AG08395 (cell line): ENCODE results near the gene ACAD10.
A peak's percentile ranks its signal among the peaks of the same experiment; 100 is the strongest.
"Not testable (repeated sequence)": the region's sequence is repeated elsewhere in the genome, so short reads cannot be mapped to it uniquely, and the experiment has no call there.

Experiments used
- DNase-seq: peaks from one replicate; pipeline ENCODE4 v3.0.0; 2012; ENCODE audit warnings: mixed read lengths, low spot score

ACAD10 gene

DNA sequence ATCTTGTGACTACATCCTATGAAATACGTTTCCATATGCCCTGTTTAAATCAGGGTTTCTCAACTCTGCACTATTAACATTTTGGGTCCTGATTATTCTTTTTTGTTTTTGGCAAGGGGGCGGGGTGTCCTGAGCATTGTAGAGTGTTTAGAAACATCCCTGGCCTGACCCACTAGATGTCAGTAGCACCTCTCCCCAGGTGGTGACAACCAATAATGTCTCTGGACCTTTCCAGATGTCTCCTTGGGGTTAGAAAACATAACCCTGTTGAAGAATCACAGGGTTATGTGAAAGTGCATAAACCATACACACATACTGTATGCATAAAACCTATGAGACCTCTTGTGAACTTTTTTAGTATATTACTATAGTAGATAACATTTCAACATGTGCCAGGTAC is 1.4 kb downstream of the ACAD10 start:
- DNase-seq: no peak

DNA sequence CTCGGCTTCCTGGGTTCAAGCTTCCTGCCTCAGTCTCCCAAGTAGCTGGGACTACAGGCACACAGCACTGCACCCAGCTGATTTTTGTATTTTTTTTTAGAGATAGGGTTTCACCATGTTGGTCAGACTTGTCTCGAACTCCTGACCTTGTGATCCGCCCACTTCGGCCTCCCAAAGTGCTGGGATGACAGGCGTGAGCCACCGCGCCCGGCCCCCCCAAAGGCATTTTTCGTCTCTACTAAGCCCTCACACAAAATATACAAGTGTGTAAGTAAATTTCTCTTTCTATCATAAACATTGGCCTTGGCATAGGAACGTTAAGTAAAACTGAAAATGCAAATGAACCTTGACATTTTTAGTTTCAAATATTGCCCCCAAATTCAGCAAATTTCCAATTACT is 2.1 kb downstream of the ACAD10 start:
- no peak for DNase-seq

DNA sequence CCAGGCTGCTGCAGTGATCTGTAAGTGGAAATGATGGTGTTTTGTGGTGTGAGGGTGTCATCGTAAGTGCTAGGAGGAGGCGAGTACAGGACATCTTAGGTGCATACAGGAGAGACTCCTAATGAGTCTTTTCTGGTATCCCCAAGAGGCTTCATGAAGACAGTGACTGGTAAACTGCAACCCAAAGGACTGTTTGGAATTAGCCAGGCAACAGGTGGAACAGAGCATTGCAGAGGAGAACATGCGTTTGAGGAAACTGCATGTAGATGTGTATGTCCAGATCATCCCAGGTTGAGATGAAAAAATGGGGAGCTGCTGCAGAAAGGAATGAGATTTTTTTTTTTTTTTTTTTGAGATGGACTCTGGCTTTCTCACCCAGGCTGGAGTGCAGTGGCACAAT is 5.4 kb downstream of the ACAD10 start:
- no peak for DNase-seq

DNA sequence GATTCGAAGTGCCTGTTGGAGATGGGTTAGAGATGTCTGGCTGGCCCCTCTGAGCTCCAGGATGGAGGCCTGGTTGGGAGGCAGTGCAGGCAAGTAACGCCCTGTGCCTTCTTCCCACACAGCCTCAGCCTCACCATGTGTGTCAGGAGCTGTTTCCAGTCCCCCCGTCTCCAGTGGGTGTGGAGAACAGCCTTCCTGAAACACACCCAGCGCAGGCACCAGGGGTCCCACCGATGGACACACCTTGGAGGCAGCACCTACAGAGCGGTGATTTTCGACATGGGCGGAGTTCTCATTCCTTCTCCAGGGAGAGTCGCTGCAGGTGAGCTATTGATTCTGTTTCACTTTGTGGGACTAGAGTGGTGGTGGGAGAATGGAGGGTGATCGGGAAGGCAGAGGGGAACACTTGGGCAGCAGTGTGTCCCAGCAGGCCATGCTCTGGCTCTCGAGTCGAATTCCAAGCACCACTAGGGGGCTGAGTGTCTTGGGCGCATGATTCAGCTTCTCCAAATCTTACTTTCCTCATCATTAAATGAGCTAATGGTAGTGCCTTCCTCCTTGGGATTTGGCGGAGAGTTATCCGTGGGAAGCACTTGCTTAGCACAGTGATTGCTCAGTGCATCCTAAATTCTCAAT is 6.8 kb downstream of the ACAD10 start:
- DNase-seq: peak; percentile 14

DNA sequence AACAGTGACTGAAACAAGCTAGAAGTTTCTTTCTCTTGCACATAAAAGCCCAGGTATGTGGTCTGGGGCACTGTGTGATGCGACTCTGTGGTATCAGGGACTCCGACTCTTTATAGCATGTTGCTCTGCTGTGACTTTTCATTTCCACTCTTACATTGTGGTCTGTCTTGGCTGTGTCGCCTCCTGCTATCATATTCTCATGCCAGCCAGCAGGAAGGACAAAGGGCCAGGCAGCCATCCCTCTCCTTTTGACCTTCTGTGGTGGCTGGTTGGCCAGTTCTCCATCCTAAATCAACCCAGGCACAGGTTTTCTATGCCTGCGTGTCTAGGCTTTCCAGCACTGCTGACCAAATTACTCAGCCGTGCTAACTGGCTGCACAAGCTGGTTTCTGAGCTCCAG is 8.0 kb downstream of the ACAD10 start:
- no peak for DNase-seq

DNA sequence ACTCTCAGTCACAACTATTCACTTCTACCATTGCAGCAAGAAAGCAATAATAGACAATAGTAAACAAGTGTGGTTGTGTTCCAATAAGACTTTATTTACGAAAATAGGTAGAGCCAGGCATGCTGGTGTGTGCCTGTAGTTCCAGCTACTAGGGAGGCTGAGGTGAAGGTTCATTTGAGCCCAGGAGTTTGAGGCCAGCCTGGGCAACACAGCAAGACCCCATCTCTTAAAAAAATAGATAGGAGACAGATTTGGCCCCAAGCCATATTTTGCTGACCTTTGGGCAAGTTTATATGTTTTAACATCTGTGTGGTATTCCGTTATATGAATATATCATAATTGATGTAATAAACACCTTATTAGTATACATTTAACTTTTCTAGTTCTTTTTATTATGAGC is 14.1 kb downstream of the ACAD10 start:
- no peak for DNase-seq

DNA sequence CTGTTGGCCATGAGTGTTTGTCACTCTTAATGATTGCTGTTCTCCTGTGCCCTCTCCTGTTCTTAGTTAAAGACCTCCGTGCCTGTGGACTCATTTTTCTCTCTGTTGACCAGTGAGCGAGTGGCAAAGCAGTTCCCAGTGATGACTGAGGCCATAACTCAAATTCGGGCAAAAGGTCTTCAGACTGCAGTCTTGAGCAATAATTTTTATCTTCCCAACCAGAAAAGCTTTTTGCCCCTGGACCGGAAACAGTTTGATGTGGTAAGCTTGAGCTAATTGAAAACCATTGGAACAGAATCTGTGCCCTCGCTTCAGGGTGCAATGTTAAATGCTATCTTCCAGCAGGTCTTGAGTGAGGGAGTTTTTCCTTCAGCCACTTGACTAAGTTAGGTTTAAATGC is 19.8 kb downstream of the ACAD10 start:
- no peak for DNase-seq

DNA sequence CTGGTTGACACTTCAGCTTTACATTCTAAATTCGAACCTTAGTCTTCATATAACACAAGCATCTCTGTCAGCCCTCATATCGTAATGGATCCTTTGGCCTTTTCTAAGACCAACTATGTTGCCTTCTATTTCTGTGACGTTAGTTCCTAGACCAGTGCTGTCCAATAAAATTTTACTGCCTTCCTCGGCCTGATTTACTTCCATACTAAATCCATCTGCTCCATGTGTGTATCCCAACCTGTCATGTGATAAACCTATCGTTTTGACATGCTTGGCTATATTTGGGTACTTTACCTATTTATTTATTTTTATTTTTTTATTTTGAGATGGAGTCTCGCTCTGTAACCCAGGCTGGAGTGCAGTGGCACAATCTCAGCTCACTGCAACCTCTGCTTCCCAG is 20.3 kb downstream of the ACAD10 start:
- no peak for DNase-seq

DNA sequence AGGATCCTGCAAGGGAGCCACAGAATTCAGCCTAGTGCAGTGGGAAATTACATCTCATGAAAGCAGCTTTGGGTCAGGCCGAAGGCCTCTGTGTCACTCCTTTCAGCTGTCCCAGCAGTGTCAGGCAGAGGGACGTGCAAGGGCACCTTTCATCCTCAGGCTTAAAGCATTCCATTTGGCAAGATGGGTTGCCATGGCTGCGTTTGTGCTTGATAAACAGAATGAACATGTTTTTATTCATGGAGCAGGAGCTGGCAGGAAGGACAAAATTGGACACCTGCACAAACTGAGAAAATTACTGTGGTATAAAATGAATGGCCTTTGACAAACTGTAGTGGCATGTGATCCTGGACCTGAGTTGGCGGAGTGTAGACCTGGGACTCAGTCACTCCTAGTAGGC is 29.4 kb downstream of the ACAD10 start:
- DNase-seq: no peak

DNA sequence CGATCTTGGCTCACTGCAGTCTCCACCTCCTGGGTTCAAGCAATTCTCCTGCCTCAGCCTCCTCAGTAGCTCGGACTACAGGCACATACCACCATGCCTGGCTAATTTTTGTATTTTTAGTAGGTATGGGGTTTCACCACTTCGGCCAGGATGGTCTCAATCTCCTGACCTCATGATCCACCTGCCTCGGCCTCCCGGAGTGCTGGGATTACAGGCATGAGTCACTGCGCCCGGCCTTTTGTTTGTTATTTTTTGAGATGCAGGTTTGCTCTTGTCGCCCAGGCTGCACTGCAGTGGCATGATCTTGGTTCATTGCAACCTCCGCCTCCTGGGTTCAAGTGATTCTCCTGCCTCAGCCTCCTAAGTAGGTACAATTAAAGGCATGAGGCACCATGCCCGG is 33.5 kb downstream of the ACAD10 start:
- not testable (repeated sequence) for DNase-seq

DNA sequence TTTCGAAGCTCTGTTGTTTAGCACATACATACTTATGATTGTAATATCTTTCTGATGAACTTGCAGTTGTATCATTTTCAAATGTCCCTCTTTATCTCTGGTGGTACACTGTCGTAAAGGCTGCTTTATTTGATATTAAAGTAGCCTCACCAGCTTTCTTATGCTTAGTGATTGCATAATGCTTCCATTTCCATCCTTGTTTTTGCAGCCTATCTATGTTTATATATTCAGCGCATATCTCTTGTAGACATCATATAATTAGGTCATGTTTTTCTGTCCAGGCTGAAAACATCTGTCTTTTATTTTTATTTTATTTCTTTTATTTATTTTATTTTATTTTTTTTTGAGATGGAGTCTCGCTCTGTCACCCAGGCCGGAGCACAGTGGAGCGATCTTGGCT is 34.6 kb downstream of the ACAD10 start:
- DNase-seq: no peak

DNA sequence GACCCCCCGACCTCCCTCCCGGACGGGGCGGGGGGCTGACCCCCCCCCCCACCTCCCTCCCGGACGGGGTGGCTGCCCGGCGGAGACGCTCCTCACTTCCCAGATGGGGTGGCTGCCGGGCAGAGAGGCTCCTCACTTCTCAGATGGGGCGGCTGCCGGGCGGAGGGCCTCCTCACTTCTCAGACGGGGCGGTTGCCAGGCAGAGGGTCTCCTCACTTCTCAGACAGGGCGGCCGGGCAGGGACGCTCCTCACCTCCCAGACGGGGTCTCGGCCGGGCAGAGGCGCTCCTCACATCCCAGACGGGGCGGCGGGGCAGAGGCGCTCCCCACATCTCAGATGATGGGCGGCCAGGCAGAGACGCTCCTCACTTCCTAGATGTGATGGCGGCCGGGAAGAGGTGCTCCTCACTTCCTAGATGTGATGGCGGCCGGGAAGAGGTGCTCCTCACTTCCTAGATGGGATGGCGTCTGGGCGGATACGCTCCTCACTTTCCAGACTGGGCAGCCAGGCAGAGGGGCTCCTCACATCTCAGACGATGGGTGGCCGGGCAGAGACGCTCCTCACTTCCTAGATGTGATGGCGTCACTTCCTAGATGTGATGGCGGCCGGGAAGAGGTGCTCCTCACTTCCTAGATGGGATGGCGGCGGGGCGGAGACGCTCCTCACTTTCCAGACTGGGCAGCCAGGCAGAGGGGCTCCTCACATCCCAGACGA is 38.0 kb downstream of the ACAD10 start:
- not testable (repeated sequence) for DNase-seq

DNA sequence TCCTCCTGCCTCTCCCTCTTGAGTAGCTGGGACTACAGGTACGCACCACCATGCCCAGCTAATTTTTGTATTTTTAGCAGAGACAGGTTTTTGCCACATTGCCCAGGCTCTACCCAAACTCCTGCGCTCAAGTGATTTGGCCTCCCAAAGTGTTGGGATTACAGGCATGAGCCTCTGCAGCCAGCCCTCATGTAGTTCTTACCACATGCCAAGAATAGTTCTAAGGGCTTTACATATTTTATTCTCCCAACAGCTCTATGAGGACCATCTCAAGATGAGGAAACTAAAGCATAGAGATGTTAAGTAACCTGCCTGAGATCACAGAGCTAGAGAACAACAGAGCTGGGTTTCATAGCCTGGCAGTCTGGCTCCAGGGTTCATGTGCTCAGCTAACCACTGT is 42.9 kb downstream of the ACAD10 start:
- no peak for DNase-seq

DNA sequence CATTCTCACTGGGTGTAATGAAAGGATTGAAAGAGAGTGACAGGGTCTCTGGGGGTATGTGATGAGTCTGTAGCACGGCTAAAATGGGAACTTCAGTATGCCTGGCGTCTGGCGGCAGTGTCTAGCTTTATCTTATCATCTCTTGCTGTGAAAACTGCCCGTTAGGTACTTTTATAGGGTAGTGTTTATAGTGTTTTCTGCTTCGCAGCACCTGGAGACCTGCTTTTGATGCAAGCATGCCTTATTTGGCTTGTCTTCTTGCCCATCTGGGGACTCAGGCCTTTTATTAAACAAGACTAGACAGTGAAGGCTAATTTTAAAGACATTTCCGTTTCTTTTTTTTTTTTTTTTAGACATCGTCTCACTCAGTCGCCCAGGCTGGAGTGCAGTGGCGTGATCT is 44.6 kb downstream of the ACAD10 start:
- no peak for DNase-seq

DNA sequence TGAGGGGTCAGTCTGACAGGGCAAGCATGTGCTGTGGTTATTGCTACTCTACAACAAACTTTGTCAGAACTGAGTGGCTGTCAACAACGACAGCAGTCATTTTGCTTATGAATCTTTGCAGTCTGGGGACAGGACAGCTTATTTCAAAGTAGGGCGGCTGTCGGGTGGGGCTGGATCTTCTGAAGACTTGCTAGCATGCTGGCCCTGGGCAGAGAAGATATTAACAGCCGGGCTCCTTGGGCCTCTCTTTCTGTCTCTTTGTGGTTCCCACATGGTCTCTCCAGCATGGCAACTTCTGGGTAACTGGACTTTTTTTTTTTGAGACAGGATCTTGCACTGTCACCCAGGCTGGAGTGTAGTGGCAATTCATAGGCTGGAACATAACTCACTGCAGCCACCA is 46.9 kb downstream of the ACAD10 start:
- DNase-seq: no peak

DNA sequence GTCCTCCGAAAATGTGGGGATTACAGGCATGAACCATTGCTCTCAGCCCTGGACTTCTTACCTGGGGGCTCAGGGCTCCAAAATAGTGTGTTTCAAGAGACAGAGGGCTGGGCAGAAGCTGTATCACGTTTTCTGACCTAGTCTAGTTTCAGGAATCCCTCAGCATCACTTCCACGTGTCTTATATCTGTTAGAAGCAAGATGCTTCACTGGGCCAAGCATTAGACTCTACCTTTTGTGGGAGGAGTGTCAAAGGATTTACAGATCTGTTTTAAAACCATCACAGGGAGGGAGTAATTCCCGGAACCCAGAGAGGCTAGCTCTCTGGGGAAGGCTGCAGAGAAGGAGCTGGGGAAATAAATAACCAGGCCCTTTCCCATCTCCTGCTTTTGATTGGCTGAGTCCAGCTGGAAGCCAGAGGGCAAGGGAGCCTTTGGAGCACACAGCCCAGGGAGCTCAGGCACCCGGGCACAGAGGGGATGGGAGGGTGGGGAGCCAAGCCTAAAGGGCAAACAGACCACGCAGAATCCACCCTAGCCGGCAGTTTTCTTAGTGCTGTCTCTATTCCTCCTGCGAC is 47.6 kb downstream of the ACAD10 start:
- no peak for DNase-seq

DNA sequence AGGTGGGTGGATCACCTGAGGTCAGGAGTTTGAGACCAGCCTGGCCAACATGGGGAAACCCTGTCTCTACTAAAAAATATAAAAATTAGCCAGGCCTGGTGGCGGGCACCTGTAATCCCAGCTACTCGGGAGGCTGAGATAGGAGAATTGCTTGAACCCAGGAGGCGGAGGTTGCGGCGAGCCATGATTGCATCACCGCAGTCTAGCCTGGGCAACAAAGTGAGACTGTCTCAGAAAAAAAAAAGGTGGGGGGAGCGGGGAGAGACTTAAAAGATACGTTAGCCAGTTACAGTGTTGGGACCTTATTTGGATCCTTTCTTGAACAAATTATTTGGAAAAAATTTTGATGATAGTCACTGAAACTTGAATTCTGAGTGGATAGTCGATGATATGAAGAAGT is 53.7 kb downstream of the ACAD10 start:
- not testable (repeated sequence) for DNase-seq

DNA sequence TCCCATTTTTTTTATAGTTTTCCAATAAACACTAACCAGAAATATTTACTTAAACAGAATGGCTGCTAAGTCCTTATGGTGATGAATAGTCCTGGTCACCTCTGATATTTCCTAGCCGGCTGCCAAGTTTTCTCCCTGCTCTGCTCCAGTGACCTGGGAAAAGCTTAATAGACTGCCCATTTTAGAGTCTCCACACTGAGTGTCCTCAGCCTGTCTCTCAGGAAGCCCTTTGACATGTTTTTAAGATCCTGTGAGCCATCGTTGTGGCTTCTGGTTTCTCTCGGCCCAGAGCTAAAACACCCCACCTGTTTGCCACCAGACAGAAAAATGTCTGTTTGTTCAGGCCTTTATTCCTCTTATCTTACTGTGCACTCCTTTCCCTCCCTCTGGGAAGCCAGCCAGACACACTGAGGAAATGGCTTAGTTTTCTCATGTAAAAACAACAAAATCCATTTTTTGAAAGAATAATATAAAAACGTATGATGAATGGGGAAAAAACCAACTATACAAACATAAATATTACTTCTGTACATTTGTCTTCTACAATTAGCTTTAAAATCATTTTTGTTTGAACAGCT is 55.5 kb downstream of the ACAD10 start:
- DNase-seq: no peak

DNA sequence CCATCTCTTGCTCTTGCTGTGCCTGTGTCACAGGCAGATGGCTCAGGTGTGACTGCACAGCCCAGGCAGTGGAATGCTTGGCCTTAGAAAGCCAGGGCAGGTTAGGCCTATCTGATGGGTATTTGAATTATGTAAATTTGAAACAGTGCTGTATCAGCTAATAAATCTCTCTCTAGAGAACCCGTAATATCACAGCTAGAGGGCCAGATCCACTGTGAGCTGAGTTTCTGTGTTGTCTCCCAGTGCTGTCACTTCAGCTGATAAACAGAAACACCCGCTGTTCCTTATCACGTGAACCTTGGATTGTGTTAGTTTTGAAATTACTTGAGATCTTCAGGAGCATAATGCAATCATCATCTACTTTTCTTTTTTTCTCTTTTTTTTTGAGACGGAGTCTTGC is 59.4 kb downstream of the ACAD10 start:
- DNase-seq: no peak

DNA sequence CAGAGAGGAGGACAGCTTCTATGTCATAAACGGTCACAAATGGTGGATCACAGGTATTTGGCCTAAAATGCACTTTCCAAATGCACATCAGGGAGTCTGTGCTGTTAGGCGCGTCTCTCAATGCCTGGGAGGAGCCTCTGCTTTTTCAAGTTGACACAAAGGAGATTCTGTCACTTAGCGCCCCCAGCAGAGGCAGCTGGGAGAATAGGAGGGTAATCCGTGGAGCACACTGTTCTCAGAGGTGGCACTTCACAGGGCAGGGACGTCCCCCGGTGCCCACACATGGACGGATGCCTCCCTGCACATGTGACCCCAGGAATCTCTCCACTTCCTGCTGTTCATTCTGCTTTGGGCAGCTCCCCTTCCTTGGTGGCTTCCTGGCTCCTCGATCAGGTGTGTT is 61.5 kb downstream of the ACAD10 start:
- no peak for DNase-seq

DNA sequence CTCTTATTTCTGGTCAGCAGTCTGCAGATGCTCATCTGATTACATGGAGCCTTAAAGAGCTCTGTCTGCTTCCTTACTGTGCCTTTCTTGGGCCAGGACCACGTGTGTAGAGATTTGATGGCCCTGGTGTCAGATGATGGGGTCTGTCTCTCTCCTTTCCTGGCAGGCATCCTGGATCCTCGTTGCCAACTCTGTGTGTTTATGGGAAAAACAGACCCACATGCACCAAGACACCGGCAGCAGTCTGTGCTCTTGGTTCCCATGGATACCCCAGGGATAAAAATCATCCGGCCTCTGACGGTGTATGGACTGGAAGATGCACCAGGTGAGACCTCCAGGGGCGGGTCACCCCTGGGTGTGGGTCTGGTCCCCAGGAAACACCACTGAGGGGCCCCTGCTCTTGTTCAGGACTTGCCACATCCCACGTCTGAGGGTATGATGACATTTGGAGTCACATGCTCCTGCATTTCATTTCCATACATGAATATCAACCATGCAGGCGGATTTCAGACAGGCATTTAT is 62.4 kb downstream of the ACAD10 start:
- DNase-seq: no peak

DNA sequence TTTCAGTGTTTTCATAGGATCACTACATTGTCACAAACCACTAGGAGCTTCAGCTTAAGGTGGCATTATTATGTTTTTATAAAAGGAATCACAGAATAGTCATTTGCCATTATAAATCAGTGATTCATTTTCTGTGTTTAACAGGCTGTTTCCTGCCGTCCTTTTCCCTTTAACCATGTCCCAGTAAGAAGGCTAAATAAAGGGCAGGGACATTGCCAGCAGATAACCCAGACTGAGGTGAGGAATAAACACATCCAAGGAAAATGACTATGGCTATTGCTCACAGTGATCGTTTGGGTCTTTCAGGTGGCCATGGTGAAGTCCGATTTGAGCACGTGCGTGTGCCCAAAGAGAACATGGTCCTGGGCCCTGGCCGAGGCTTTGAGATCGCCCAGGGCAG is 63.0 kb downstream of the ACAD10 start:
- DNase-seq: no peak

DNA sequence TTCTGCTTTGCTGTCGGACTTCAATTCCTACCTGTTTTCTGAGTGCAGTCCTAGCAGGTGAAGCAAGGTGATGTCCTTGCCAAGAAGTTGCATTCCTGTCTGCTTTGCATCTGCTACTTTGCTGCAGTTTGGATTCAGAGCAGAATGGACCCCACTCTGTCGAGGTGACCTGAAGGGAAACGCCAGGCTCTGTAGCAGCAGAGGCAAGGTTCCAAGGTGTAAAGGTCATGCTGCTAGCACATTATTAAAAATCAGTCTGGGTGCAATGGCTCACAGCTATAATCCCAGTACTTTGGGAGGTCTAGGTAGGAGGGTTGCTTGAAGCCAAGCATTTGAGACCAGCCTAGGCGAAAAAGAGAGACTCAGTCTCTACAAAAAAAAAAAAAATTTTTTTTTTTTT is 63.5 kb downstream of the ACAD10 start:
- DNase-seq: no peak
